Measurements from ENCODE around the gene NPLOC4. TPM values are rescaled to one million over a fixed set of nuclear protein-coding genes. Genes with fewer than 3 reads are reported as not detected.
"Not testable (repeated sequence)": the region's sequence is repeated elsewhere in the genome, so short reads cannot be mapped to it uniquely, and the experiment has no call there.

NPLOC4 gene
- total and polyA plus RNA-seq, 4 donors = 23.5 to 67.4 (median 50.6) TPM

GRCh38 chr17:81675515-81676221 lies 38.8 kb upstream of the NPLOC4 start:
- TF ChIP-seq RAD21 (IDR thresholded peaks at IDR 0.05) = peak; percentile 66 to 74
- peak; percentile 40 for TF ChIP-seq CTCF (IDR thresholded peaks at IDR 0.05; ENCODE audit: low read depth, low read length, missing input control)
- not testable (repeated sequence) for H3K4me3 ChIP-seq (ENCODE audit: low read depth in 1 of 3, low read length in 3 of 3); DNase-seq (ENCODE audit: low spot score); H3K9me3 ChIP-seq (ENCODE audit: control insufficient read depth in 4 of 4, low read length in 3 of 4); H3K27me3 ChIP-seq (ENCODE audit: control insufficient read depth in 4 of 4, insufficient read depth in 4 of 4, low read length in 3 of 4); H3K9ac ChIP-seq (ENCODE audit: low read depth in 1 of 2, low read length in 2 of 2); H3K27ac ChIP-seq (ENCODE audit: low read depth in 1 of 2, low read length in 2 of 2)
- Histone ChIP-seq H3K36me3 (ENCODE audit: control insufficient read depth in 4 of 4, insufficient read depth in 3 of 4, low read depth in 1 of 4, low read length in 3 of 4) (peaks cover 10 to 33% (median 14%) of the 10 kb centered on the region in 4 donors), H3K4me1 (ENCODE audit: control insufficient read depth in 4 of 4, insufficient read depth in 4 of 4, low read length in 3 of 4) (peaks cover 6 to 17% (median 9%) of the 10 kb centered on the region in 4 donors)
- WGBS = 36% methylated on average over 18 of the region's 18 CpGs

GRCh38 chr17:81673561-81674258 lies 36.8 kb upstream of the NPLOC4 start:
- H3K9ac ChIP-seq (ENCODE audit: low read depth in 1 of 2, low read length in 2 of 2) = no peak overlapping the region
- no peak overlapping the region for H3K27ac ChIP-seq (ENCODE audit: low read depth in 1 of 2, low read length in 2 of 2)
- DNase-seq (ENCODE audit: low spot score) = no peak
- H3K4me3 ChIP-seq (ENCODE audit: low read depth in 1 of 3, low read length in 3 of 3) = no peak overlapping the region
- TF ChIP-seq FOXA2 (IDR thresholded peaks at IDR 0.05) (no peak), ZBTB33 (IDR thresholded peaks at IDR 0.05) (no peak), SP1 (IDR thresholded peaks at IDR 0.05) (no peak), EGR1 (IDR thresholded peaks at IDR 0.05; ENCODE audit: low read depth in 2 of 2) (no peak), TAF1 (conservative IDR thresholded peaks at IDR 0.05) (no peak), GABPA (IDR thresholded peaks at IDR 0.05 in 1 of 2, conservative IDR thresholded peaks at IDR 0.05 in 1 of 2) (no peak), ATF3 (IDR thresholded peaks at IDR 0.05) (no peak), YY1 (IDR thresholded peaks at IDR 0.05) (no peak), JUND (IDR thresholded peaks at IDR 0.05) (no peak), FOXA1 (IDR thresholded peaks at IDR 0.05) (no peak), RAD21 (IDR thresholded peaks at IDR 0.05) (no peak), REST (IDR thresholded peaks at IDR 0.05) (no peak), HNF4G (IDR thresholded peaks at IDR 0.05) (no peak), NR2F2 (IDR thresholded peaks at IDR 0.05) (no peak), MAX (IDR thresholded peaks at IDR 0.05) (no peak), RXRA (IDR thresholded peaks at IDR 0.05) (no peak), HNF4A (conservative IDR thresholded peaks at IDR 0.05) (no peak), CTCF (IDR thresholded peaks at IDR 0.05; ENCODE audit: low read depth, low read length, missing input control) (no peak)
- H3K27me3 ChIP-seq (ENCODE audit: control insufficient read depth in 4 of 4, insufficient read depth in 4 of 4, low read length in 3 of 4) = no peaks in the 10 kb centered on the region
- peaks cover 0 to 3% (median 0%) of the 10 kb centered on the region in 4 donors for H3K4me1 ChIP-seq (ENCODE audit: control insufficient read depth in 4 of 4, insufficient read depth in 4 of 4, low read length in 3 of 4)
- WGBS = 88% methylated on average over 18 of the region's 18 CpGs
- H3K36me3 ChIP-seq (ENCODE audit: control insufficient read depth in 4 of 4, insufficient read depth in 3 of 4, low read depth in 1 of 4, low read length in 3 of 4) = peaks cover 10 to 43% (median 19%) of the 10 kb centered on the region in 4 donors
- no peaks in the 10 kb centered on the region for H3K9me3 ChIP-seq (ENCODE audit: control insufficient read depth in 4 of 4, low read length in 3 of 4)
